ENCODE results near the gene LSM7. TPM values are rescaled to one million over a fixed set of nuclear protein-coding genes. Genes with fewer than 3 reads are reported as not detected.

The LSM7 gene
- total RNA-seq, 2 experiments from 2014 or later, result 164 to 321 TPM

- H3K4me3 ChIP-seq (ENCODE audit: low read depth, low read length, poor library complexity, severe bottlenecking), result no peak overlapping the region
- ChIA-PET POLR2A (no interaction called here), CTCF (ENCODE audit: unreplicated experiment) (no interaction called here)
- H3K79me2 ChIP-seq (ENCODE audit: insufficient read depth, low read depth, low read length), result no peaks in the 10 kb centered on the region
- no peak overlapping the region for H2AFZ ChIP-seq (ENCODE audit: low read length)
- no peak overlapping the region for H3K27ac ChIP-seq (ENCODE audit: low read depth, low read length, poor library complexity, severe bottlenecking)
- H3K4me2 ChIP-seq (ENCODE audit: low read length), result no peak overlapping the region
- no peaks in the 10 kb centered on the region for H3K4me1 ChIP-seq (ENCODE audit: insufficient read depth, low read length, poor library complexity, severe bottlenecking)
- H3K9me3 ChIP-seq (ENCODE audit: low read length), result no peaks in the 10 kb centered on the region
- H3K36me3 ChIP-seq (ENCODE audit: insufficient read depth, low read length), result peaks cover 26% of the 10 kb centered on the region
- no peak for TF ChIP-seq EZH2phosphoT487 (IDR thresholded peaks at IDR 0.05; ENCODE audit: borderline replicate concordance, low read depth, low read length)
- TF ChIP-seq CTCF (conservative IDR thresholded peaks at IDR 0.05; ENCODE audit: low read length), result no peak
- H4K20me1 ChIP-seq (ENCODE audit: insufficient read depth, low read length), result no peaks in the 10 kb centered on the region
- intact Hi-C loops (cut with micrococcal nuclease; ENCODE audit: unreplicated experiment), result no loop called here
- DNase-seq (ENCODE audit: low spot score), result no peak
- BruUV-seq (replicated peaks), result no TSS peak
- no peaks in the 10 kb centered on the region for H3K9me2 ChIP-seq (ENCODE audit: insufficient read depth, low read length)
Measured at GRCh38 chr19:2353887-2354592, 25.7 kb upstream of the LSM7 start.

- no peaks in the 10 kb centered on the region for H3K4me1 ChIP-seq (ENCODE audit: insufficient read depth, low read length, poor library complexity, severe bottlenecking)
- intact Hi-C loops (cut with micrococcal nuclease; ENCODE audit: unreplicated experiment), result no loop called here
- H3K36me3 ChIP-seq (ENCODE audit: insufficient read depth, low read length), result peaks cover 26% of the 10 kb centered on the region
- TF ChIP-seq CTCF (conservative IDR thresholded peaks at IDR 0.05; ENCODE audit: low read length) (no peak), EZH2phosphoT487 (IDR thresholded peaks at IDR 0.05; ENCODE audit: borderline replicate concordance, low read depth, low read length) (no peak)
- H3K4me3 ChIP-seq (ENCODE audit: low read depth, low read length, poor library complexity, severe bottlenecking), result no peak overlapping the region
- ChIA-PET CTCF (ENCODE audit: unreplicated experiment) (no interaction called here), POLR2A (no interaction called here)
- no peak overlapping the region for H3K4me2 ChIP-seq (ENCODE audit: low read length)
- H3K9me2 ChIP-seq (ENCODE audit: insufficient read depth, low read length), result no peaks in the 10 kb centered on the region
- no TSS peak for BruUV-seq (replicated peaks)
- no peaks in the 10 kb centered on the region for H4K20me1 ChIP-seq (ENCODE audit: insufficient read depth, low read length)
- H3K9me3 ChIP-seq (ENCODE audit: low read length), result no peaks in the 10 kb centered on the region
- no peaks in the 10 kb centered on the region for H3K79me2 ChIP-seq (ENCODE audit: insufficient read depth, low read depth, low read length)
- no peak for DNase-seq (ENCODE audit: low spot score)
- H2AFZ ChIP-seq (ENCODE audit: low read length), result no peak overlapping the region
- H3K27ac ChIP-seq (ENCODE audit: low read depth, low read length, poor library complexity, severe bottlenecking), result no peak overlapping the region
Measured at GRCh38 chr19:2353159-2353886, 24.9 kb upstream of the LSM7 start.

- intact Hi-C loops (cut with micrococcal nuclease; ENCODE audit: unreplicated experiment), result no loop called here
- Histone ChIP-seq H3K79me2 (ENCODE audit: insufficient read depth, low read depth, low read length) (no peaks in the 10 kb centered on the region), H3K27ac (ENCODE audit: low read depth, low read length, poor library complexity, severe bottlenecking) (no peak overlapping the region), H3K4me2 (ENCODE audit: low read length) (no peak overlapping the region), H3K4me3 (ENCODE audit: low read depth, low read length, poor library complexity, severe bottlenecking) (no peak overlapping the region), H2AFZ (ENCODE audit: low read length) (no peak overlapping the region), H3K4me1 (ENCODE audit: insufficient read depth, low read length, poor library complexity, severe bottlenecking) (no peaks in the 10 kb centered on the region), H3K9me2 (ENCODE audit: insufficient read depth, low read length) (no peaks in the 10 kb centered on the region), H4K20me1 (ENCODE audit: insufficient read depth, low read length) (no peaks in the 10 kb centered on the region), H3K36me3 (ENCODE audit: insufficient read depth, low read length) (peaks cover 26% of the 10 kb centered on the region), H3K9me3 (ENCODE audit: low read length) (no peaks in the 10 kb centered on the region)
- no peak for DNase-seq (ENCODE audit: low spot score)
- ChIA-PET CTCF (ENCODE audit: unreplicated experiment) (no interaction called here), POLR2A (no interaction called here)
- TF ChIP-seq CTCF (conservative IDR thresholded peaks at IDR 0.05; ENCODE audit: low read length), result no peak
- TF ChIP-seq EZH2phosphoT487 (IDR thresholded peaks at IDR 0.05; ENCODE audit: borderline replicate concordance, low read depth, low read length), result no peak
- no TSS peak for BruUV-seq (replicated peaks)
Measured at GRCh38 chr19:2352121-2352520, 23.7 kb upstream of the LSM7 start.

Measured in OCI-LY7 (cell line).